CD4-positive, alpha-beta T cell (primary cell): Measurements from ENCODE around the gene ASIP. TPM values are rescaled to one million over a fixed set of nuclear protein-coding genes. Genes with fewer than 3 reads are reported as not detected.
A peak's percentile ranks its signal among the peaks of the same experiment; 100 is the strongest.

Experiments used
- ATAC-seq: fragments of 200-7000 bp; cut with Tn5 transposase; one replicate; pipeline ENCODE4 v1.10.0; 2022; ENCODE audit warnings: mild to moderate bottlenecking; ENCODE audit not compliant: poor library complexity
- CTCF ChIA-PET: fragments of 350-600 bp; sonication (Branson Sonifier 250); formaldehyde crosslinking; loops from one replicate; lab custom pipeline; 2021; ENCODE audit warnings: antibody characterized with exemption, inconsistent platforms; lab: Charles Lee
- POLR2A ChIA-PET: fragments of 350-600 bp; sonication (Branson Sonifier 250); formaldehyde crosslinking; loops from one replicate; lab custom pipeline; 2021; ENCODE audit warnings: antibody characterized with exemption, inconsistent platforms; lab: Charles Lee
- DNase-seq, 14 experiments: peaks; one replicate each; pipeline ENCODE4 v3.0.0-alpha.2; 2013 to 2020; ENCODE audit warnings: mixed read lengths in 2 of 14
- H3K27ac ChIP-seq, 2 donors: one replicate each; pipeline versions ENCODE4 v1.5.1 to v1.7.0; 2013; ENCODE audit warnings: low read length in 2 of 2, low read depth in 1 of 2, mild to moderate bottlenecking in 1 of 2
- H3K27me3 ChIP-seq, 2 experiments: 1 replicate in 1 of 2; 2 replicates in 1 of 2; pipeline versions ENCODE4 v1.6.1 to v1.7.0; 2013; ENCODE audit warnings: low read length in 2 of 2, control low read depth in 1 of 2, mild to moderate bottlenecking in 1 of 2, moderate library complexity in 1 of 2; ENCODE audit not compliant: insufficient read depth in 2 of 2, control insufficient read depth in 1 of 2
- H3K36me3 ChIP-seq: one replicate; pipeline ENCODE4 v1.6.1; 2013; ENCODE audit warnings: low read length, control low read depth; ENCODE audit not compliant: insufficient read depth
- H3K4me1 ChIP-seq: one replicate; pipeline ENCODE4 v1.6.1; 2013; ENCODE audit warnings: low read length, control low read depth; ENCODE audit not compliant: insufficient read depth
- H3K4me3 ChIP-seq: one replicate; pipeline ENCODE4 v1.5.1; 2013; ENCODE audit warnings: mild to moderate bottlenecking, low read length, moderate library complexity
- H3K9me3 ChIP-seq, 2 experiments: 1 replicate in 1 of 2; 2 replicates in 1 of 2; pipeline versions ENCODE4 v1.6.1 to v1.7.0; 2013; ENCODE audit warnings: low read length in 2 of 2, mild to moderate bottlenecking in 2 of 2, control low read depth in 1 of 2, moderate library complexity in 1 of 2; ENCODE audit not compliant: control insufficient read depth in 1 of 2, insufficient read depth in 1 of 2
- H3K27ac Mint-ChIP-seq: one replicate; pipeline ENCODE4 v1.8.0; 2020; ENCODE audit warnings: mixed read lengths
- H3K27me3 Mint-ChIP-seq: one replicate; pipeline ENCODE4 v1.8.0; 2021; ENCODE audit warnings: mixed read lengths
- H3K36me3 Mint-ChIP-seq: one replicate; pipeline ENCODE4 v1.8.0; 2021; ENCODE audit warnings: low read depth, mixed read lengths
- H3K4me1 Mint-ChIP-seq: one replicate; pipeline ENCODE4 v1.8.0; 2021; ENCODE audit warnings: low read depth, mixed read lengths
- H3K4me3 Mint-ChIP-seq: one replicate; pipeline ENCODE4 v1.8.0; 2020; ENCODE audit warnings: mild to moderate bottlenecking, mixed read lengths
- H3K9me3 Mint-ChIP-seq: one replicate; pipeline ENCODE4 v1.8.0; 2020; ENCODE audit warnings: mixed read lengths
- intact Hi-C, 2 experiments: fragments of 100-400 bp; cut with DNase I in 1 of 2; cut with micrococcal nuclease in 1 of 2; formaldehyde crosslinking; loops; one replicate each; pipeline versions ENCODE4 v1.15.1 to v1.9.0; 2023 to 2025; cut with DNase I, micrococcal nuclease
- total RNA-seq, 174 experiments: library from RNA in 2 of 174; stranded (reverse) in 2 of 174; gene quantifications; one replicate each; pipeline ENCODE4 v1.2.3 and lab custom pipeline; 2021 to 2026
- TF ChIP-seq, protein P1 (sequence below): fragments of 200-600 bp; IDR thresholded peaks from one replicate; pipeline ENCODE4 v1.8.0; 2022; ENCODE audit warnings: antibody characterized with exemption, mild to moderate bottlenecking

Gene ASIP
- total RNA-seq, 2 experiments from 2014 or later = not detected

- no peaks in the 10 kb centered on the region for H3K9me3 Mint-ChIP-seq
- DNase-seq (no peak), ATAC-seq (no peak)
- Histone ChIP-seq H3K9me3 (no peaks in the 10 kb centered on the region), H3K4me3 (peak overlapping the region; percentile 82), H3K36me3 (no peaks in the 10 kb centered on the region), H3K4me1 (peaks cover 17% of the 10 kb centered on the region), H3K27ac (no peak overlapping the region), H3K27me3 (no peaks in the 10 kb centered on the region)
- intact Hi-C loops = loop anchor here in 1 of 2 experiments (2.0 to 10.0 kb wide), 14 partner anchors 61 to 1653 kb away; partner anchors contain the start of genes ACSS2, CHMP4B, EDEM2 and ERGIC3
- TF ChIP-seq, protein P1, sequence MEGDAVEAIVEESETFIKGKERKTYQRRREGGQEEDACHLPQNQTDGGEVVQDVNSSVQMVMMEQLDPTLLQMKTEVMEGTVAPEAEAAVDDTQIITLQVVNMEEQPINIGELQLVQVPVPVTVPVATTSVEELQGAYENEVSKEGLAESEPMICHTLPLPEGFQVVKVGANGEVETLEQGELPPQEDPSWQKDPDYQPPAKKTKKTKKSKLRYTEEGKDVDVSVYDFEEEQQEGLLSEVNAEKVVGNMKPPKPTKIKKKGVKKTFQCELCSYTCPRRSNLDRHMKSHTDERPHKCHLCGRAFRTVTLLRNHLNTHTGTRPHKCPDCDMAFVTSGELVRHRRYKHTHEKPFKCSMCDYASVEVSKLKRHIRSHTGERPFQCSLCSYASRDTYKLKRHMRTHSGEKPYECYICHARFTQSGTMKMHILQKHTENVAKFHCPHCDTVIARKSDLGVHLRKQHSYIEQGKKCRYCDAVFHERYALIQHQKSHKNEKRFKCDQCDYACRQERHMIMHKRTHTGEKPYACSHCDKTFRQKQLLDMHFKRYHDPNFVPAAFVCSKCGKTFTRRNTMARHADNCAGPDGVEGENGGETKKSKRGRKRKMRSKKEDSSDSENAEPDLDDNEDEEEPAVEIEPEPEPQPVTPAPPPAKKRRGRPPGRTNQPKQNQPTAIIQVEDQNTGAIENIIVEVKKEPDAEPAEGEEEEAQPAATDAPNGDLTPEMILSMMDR = no peak
- H3K36me3 Mint-ChIP-seq = no peaks in the 10 kb centered on the region
- H3K4me1 Mint-ChIP-seq = peaks cover 11% of the 10 kb centered on the region
- peak overlapping the region; percentile 88 for H3K4me3 Mint-ChIP-seq
- CTCF ChIA-PET = interaction anchor here (3.2 kb wide), 1 partner anchor 11 kb away, joined by 38 read pairs; no protein-coding TSS in a partner anchor
- POLR2A ChIA-PET = interaction anchor here (1.4 to 2.3 kb wide), 3 partner anchors 10 to 976 kb away, joined by 3 to 30 read pairs (median 20); partner anchors contain the start of genes DYNLRB1 and MMP24OS
- H3K27ac Mint-ChIP-seq = peak overlapping the region; percentile 80
- H3K27me3 Mint-ChIP-seq = no peaks in the 10 kb centered on the region
Observed at GRCh38 chr20:34301587-34302311, 60.5 kb downstream of the ASIP start.

- ChIA-PET POLR2A (interaction anchor here (0.7 to 2.3 kb wide), 10 partner anchors 10 to 1652 kb away, joined by 3 to 30 read pairs (median 3); partner anchors contain the start of genes DYNLRB1, ITCH, MMP24OS and RALY), CTCF (interaction anchor here (0.9 to 3.2 kb wide), 2 partner anchors 10 to 222 kb away, joined by 3 to 38 read pairs; no protein-coding TSS in a partner anchor)
- Mint-ChIP-seq H3K4me3 (peak overlapping the region; percentile 88), H3K4me1 (peaks cover 11% of the 10 kb centered on the region), H3K36me3 (no peaks in the 10 kb centered on the region), H3K27ac (peak overlapping the region; percentile 80), H3K9me3 (no peaks in the 10 kb centered on the region), H3K27me3 (no peaks in the 10 kb centered on the region)
- TF ChIP-seq, protein P1 = no peak
- intact Hi-C loops = loop anchor here in 1 of 2 experiments (2.0 to 10.0 kb wide), 14 partner anchors 60 to 1652 kb away; partner anchors contain the start of genes ACSS2, CHMP4B, EDEM2 and ERGIC3
- DNase-seq = no peak
- no peak for ATAC-seq
- Histone ChIP-seq H3K4me1 (peaks cover 17% of the 10 kb centered on the region), H3K27ac (peak overlapping the region; percentile 65 to 66), H3K36me3 (no peaks in the 10 kb centered on the region), H3K27me3 (no peaks in the 10 kb centered on the region), H3K9me3 (no peaks in the 10 kb centered on the region), H3K4me3 (peak overlapping the region; percentile 82)
Observed at GRCh38 chr20:34302312-34302722, 61.1 kb downstream of the ASIP start.

GRCh38 chr20:34302723-34303533 lies 61.7 kb downstream of the ASIP start, which contains the start of gene AHCY:
TSS of gene AHCY (minus strand) at chr20:34303355. CDS start at chr20:34303270, 85 bp downstream.
- no peaks in the 10 kb centered on the region for H3K27me3 ChIP-seq
- H3K27ac ChIP-seq = peak within 1 kb of the TSS; percentile 65 to 84
- H3K4me3 ChIP-seq = peak within 1 kb of the TSS; percentile 82
- H3K4me1 Mint-ChIP-seq = peaks cover 11% of the 10 kb centered on the region
- TF ChIP-seq, protein P1 = no peak
- ChIA-PET POLR2A (interaction anchor here (0.7 to 2.3 kb wide), 10 partner anchors 9 to 1651 kb away, joined by 3 to 30 read pairs (median 3); partner anchors contain the start of genes DYNLRB1, ITCH, MMP24OS and RALY), CTCF (interaction anchor here (0.9 to 3.2 kb wide), 2 partner anchors 10 to 222 kb away, joined by 3 to 38 read pairs; no protein-coding TSS in a partner anchor)
- DNase-seq (peak; percentile 78 to 96 (median 87)), ATAC-seq (peak; percentile 94)
- no peaks in the 10 kb centered on the region for H3K36me3 ChIP-seq
- H3K4me1 ChIP-seq = peaks cover 17% of the 10 kb centered on the region
- no peaks in the 10 kb centered on the region for H3K9me3 Mint-ChIP-seq
- H3K27ac Mint-ChIP-seq = peak within 1 kb of the TSS; percentile 91
- H3K9me3 ChIP-seq = no peaks in the 10 kb centered on the region
- H3K36me3 Mint-ChIP-seq = no peaks in the 10 kb centered on the region
- H3K27me3 Mint-ChIP-seq = no peaks in the 10 kb centered on the region
- peak within 1 kb of the TSS; percentile 98 for H3K4me3 Mint-ChIP-seq
- intact Hi-C loops = loop anchor here (1.0 to 10.0 kb wide), 16 partner anchors 60 to 1652 kb away; partner anchors contain the start of genes ACSS2 (in 1 of the 2), CHMP4B (in 1 of the 2), DYNLRB1 (in 1 of the 2) and EDEM2 (in 1 of the 2)
